Uterus (tissue), 2 donors: ENCODE data around the gene RUNX1.

Experiments used
- POLR2A ChIP-seq, 2 donors: fragments of 450-650 bp; IDR thresholded peaks; one replicate each; pipeline ENCODE4 v1.6.1; 2016; ENCODE audit warnings: antibody characterized with exemption in 2 of 2, mild to moderate bottlenecking in 1 of 2, moderate library complexity in 1 of 2
- TF ChIP-seq, protein P1 (sequence below), 4 experiments: fragments of 200-600 bp in 2 of 4; fragments of 450-650 bp in 2 of 4; sonication (generic) in 2 of 4; IDR thresholded peaks; one replicate each; pipeline ENCODE4 v1.5.1; 2016 to 2019; ENCODE audit warnings: antibody characterized with exemption in 4 of 4, mild to moderate bottlenecking in 2 of 4, moderate library complexity in 1 of 4

- TF ChIP-seq, protein P1, sequence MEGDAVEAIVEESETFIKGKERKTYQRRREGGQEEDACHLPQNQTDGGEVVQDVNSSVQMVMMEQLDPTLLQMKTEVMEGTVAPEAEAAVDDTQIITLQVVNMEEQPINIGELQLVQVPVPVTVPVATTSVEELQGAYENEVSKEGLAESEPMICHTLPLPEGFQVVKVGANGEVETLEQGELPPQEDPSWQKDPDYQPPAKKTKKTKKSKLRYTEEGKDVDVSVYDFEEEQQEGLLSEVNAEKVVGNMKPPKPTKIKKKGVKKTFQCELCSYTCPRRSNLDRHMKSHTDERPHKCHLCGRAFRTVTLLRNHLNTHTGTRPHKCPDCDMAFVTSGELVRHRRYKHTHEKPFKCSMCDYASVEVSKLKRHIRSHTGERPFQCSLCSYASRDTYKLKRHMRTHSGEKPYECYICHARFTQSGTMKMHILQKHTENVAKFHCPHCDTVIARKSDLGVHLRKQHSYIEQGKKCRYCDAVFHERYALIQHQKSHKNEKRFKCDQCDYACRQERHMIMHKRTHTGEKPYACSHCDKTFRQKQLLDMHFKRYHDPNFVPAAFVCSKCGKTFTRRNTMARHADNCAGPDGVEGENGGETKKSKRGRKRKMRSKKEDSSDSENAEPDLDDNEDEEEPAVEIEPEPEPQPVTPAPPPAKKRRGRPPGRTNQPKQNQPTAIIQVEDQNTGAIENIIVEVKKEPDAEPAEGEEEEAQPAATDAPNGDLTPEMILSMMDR (IDR thresholded peaks at IDR 0.05): no peak
- TF ChIP-seq POLR2A (IDR thresholded peaks at IDR 0.05): no peak
These were observed 60.5 kb downstream of the RUNX1 start for GRCh38 chr21:34988625-34989024.
